ENCODE results near the gene PWWP2B.

- TF ChIP-seq ZNF174 (CRISPR knock-in tag; IDR thresholded peaks at IDR 0.05) (no peak), TAF1 (IDR thresholded peaks at IDR 0.05; ENCODE audit: control insufficient read depth, extremely low read depth, insufficient read depth, low read length, severe bottlenecking) (no peak), BRCA1 (IDR thresholded peaks at IDR 0.05) (no peak), BRCA1 (CRISPR knock-in tag; IDR thresholded peaks at IDR 0.05) (no peak), CTCF (IDR thresholded peaks at IDR 0.05 in 2 of 3, conservative IDR thresholded peaks at IDR 0.05 in 1 of 3; ENCODE audit: insufficient read depth in 2 of 3, low read depth in 1 of 3, low read length in 3 of 3) (no peak)
Observed at GRCh38 chr10:132392811-132393694, 3.9 kb upstream of the PWWP2B start.

All from K562 (cell line).